HG02840 (cell line): ENCODE data around the gene SLC25A43.
A peak's percentile ranks its signal among the peaks of the same experiment; 100 is the strongest.
"Not testable (repeated sequence)": the region's sequence is repeated elsewhere in the genome, so short reads cannot be mapped to it uniquely, and the experiment has no call there.

Experiments used
- ATAC-seq: cut with Tn5 transposase; IDR thresholded peaks from one replicate; pipeline ENCODE4 v1.9.1; 2021; ENCODE audit warnings: mild to moderate bottlenecking, moderate library complexity, moderate number of reproducible peaks; ENCODE audit not compliant: unreplicated experiment, low FRiP score

The SLC25A43 gene

GRCh38 chrX:119398974-119399771 is at the start of gene SLC25A43:
SLC25A43 (plus strand) TSS chrX:119399336; CDS start chrX:119399404, 68 bp downstream.
- ATAC-seq = peak; percentile 89

GRCh38 chrX:119359618-119360382 is 39.3 kb upstream of the SLC25A43 start:
- no peak for ATAC-seq

GRCh38 chrX:119361451-119361850 is 37.7 kb upstream of the SLC25A43 start:
- not testable (repeated sequence) for ATAC-seq

GRCh38 chrX:119362074-119362473 is 37.1 kb upstream of the SLC25A43 start:
- ATAC-seq = not testable (repeated sequence)

- no peak for ATAC-seq
Measured at GRCh38 chrX:119363391-119363790, 35.7 kb upstream of the SLC25A43 start.

GRCh38 chrX:119371861-119372260 is 27.3 kb upstream of the SLC25A43 start:
- not testable (repeated sequence) for ATAC-seq

- ATAC-seq = no peak
Measured at GRCh38 chrX:119374736-119375135, 24.4 kb upstream of the SLC25A43 start.

GRCh38 chrX:119375561-119375960 is 23.6 kb upstream of the SLC25A43 start:
- ATAC-seq = no peak

GRCh38 chrX:119376312-119376711 is 22.8 kb upstream of the SLC25A43 start:
- no peak for ATAC-seq

- no peak for ATAC-seq
Measured at GRCh38 chrX:119381349-119381944, 17.7 kb upstream of the SLC25A43 start.

GRCh38 chrX:119382606-119383005 is 16.5 kb upstream of the SLC25A43 start:
- ATAC-seq = no peak

- ATAC-seq = not testable (repeated sequence)
Measured at GRCh38 chrX:119386685-119387084, 12.5 kb upstream of the SLC25A43 start.

- not testable (repeated sequence) for ATAC-seq
Measured at GRCh38 chrX:119387426-119387825, 11.7 kb upstream of the SLC25A43 start.

GRCh38 chrX:119389214-119389613 is 9.9 kb upstream of the SLC25A43 start:
- no peak for ATAC-seq

GRCh38 chrX:119389871-119390501 is 9.2 kb upstream of the SLC25A43 start:
- no peak for ATAC-seq

- ATAC-seq = no peak
Measured at GRCh38 chrX:119391279-119391678, 7.9 kb upstream of the SLC25A43 start.

GRCh38 chrX:119393144-119393543 is 6.0 kb upstream of the SLC25A43 start:
- no peak for ATAC-seq

- ATAC-seq = no peak
Measured at GRCh38 chrX:119398587-119398973, 556 bp upstream of the SLC25A43 start.

GRCh38 chrX:119399772-119400101 is 601 bp downstream of the SLC25A43 start:
- ATAC-seq = no peak

- no peak for ATAC-seq
Measured at GRCh38 chrX:119401569-119401968, 2.4 kb downstream of the SLC25A43 start.

- no peak for ATAC-seq
Measured at GRCh38 chrX:119402588-119402987, 3.5 kb downstream of the SLC25A43 start.
